Subcutaneous adipose tissue (tissue), 4 donors: ENCODE measurements around the gene MCM5. TPM values are rescaled to one million over a fixed set of nuclear protein-coding genes. Genes with fewer than 3 reads are reported as not detected.

Source experiments
- total RNA-seq, 4 donors: library from RNA; depleted of rRNA; stranded (reverse); fragments of >200 nt; gene quantifications; one replicate each; pipeline ENCODE4 v1.1.0, GENCODE V29; 2016
- TF ChIP-seq, protein P1 (sequence below): fragments of 450-650 bp; IDR thresholded peaks from one replicate; pipeline ENCODE4 v1.5.1; 2016; ENCODE audit warnings: low read depth, mild to moderate bottlenecking, control low read depth, antibody characterized with exemption, moderate library complexity

MCM5 gene
- total RNA-seq, 4 donors from 2014 or later = 9.6 to 25.7 (median 17.3) TPM

DNA sequence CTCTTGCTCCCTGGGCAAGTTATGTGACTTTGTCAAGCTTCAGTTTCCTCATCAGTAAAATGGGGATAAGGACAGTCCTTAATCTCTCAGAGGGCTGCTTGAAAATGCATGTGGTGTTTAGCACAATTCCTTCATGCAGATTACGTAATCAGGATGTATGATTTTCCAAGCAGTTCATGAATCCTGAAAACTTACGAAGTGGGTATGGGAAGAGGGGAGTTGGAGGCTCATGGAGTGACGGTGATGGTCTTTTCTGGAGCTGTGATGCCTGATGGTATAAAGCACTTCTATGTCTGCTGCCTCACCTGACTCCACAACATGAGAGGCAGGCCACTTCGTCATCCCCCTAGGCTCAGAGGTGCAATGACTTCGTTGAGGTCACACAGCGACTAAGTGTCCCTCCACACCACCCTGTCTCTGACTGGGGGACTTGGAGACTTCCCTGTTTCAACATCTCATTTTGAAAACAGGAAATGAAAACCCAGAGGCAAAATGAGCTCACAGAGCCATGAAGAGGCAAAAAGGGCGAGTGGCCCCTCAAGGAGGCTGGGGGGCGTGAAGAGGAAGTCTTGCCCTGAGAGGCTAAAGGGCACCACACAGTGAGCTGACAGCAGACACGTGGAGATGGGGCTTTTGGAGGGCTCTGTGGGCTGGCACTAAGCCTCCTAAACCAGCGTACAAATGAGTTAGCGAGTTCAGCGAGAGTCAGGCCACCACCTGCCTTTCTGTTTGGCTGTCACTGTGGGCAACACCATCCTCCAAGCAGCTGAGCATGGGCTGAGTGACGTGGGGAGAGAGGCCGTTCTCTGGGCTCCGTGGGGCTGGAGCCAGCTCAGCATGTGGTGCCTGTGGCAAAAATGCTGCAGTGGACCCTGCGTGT, 10.1 kb downstream of the MCM5 start:
- TF ChIP-seq, protein P1, sequence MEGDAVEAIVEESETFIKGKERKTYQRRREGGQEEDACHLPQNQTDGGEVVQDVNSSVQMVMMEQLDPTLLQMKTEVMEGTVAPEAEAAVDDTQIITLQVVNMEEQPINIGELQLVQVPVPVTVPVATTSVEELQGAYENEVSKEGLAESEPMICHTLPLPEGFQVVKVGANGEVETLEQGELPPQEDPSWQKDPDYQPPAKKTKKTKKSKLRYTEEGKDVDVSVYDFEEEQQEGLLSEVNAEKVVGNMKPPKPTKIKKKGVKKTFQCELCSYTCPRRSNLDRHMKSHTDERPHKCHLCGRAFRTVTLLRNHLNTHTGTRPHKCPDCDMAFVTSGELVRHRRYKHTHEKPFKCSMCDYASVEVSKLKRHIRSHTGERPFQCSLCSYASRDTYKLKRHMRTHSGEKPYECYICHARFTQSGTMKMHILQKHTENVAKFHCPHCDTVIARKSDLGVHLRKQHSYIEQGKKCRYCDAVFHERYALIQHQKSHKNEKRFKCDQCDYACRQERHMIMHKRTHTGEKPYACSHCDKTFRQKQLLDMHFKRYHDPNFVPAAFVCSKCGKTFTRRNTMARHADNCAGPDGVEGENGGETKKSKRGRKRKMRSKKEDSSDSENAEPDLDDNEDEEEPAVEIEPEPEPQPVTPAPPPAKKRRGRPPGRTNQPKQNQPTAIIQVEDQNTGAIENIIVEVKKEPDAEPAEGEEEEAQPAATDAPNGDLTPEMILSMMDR = no peak

DNA sequence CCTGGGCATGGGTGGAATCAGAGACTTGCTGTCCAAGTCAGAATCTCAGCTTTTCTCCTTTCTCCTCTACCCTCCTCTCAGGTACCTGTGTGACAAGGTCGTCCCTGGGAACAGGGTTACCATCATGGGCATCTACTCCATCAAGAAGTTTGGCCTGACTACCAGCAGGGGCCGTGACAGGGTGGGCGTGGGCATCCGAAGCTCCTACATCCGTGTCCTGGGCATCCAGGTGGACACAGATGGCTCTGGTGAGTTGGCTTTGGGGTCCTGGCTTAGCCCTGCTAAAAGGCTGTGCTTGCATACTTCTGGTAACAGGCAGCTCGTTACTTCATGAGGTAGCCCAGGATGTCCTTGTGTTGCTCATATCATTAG, 10.7 kb downstream of the MCM5 start:
- TF ChIP-seq, protein P1 = no peak

DNA sequence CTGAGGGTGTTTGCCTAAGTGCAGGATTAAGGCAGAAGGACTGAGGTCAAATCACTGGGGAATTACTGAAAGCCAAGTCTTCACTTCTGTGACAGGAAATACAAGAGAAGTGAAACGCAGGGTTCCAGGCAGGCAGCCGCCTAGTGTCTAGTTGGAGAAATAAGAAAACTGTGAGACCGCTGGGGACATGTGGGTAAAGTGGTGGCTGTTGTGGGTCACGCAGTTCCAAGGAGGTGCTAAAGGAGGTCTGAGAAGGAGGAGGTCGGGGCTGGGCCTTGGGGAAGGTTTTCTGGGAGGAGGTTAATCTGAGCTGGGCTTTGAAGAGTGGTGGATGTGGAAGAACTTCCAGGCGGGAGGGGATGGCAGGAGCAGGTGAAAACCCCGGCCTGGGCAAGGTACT, 11.2 kb downstream of the MCM5 start:
- TF ChIP-seq, protein P1 = no peak

DNA sequence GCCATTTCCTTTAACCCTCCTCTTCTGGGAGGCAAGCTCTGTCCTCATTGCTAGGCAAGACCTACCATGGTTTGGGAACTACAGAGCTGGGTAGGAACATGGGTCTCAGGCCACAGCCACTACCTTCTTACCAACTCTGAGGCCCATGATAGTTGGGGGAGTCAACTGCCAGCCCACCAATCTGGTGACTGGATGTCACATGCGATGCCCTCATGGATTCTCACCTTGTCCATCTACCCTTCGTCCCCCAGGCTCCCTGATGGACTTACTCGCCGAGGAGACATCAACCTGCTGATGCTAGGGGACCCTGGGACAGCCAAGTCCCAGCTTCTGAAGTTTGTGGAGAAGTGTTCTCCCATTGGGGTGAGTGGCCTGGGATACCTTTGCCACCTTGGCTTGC, 13.7 kb downstream of the MCM5 start:
- TF ChIP-seq, protein P1 = no peak

DNA sequence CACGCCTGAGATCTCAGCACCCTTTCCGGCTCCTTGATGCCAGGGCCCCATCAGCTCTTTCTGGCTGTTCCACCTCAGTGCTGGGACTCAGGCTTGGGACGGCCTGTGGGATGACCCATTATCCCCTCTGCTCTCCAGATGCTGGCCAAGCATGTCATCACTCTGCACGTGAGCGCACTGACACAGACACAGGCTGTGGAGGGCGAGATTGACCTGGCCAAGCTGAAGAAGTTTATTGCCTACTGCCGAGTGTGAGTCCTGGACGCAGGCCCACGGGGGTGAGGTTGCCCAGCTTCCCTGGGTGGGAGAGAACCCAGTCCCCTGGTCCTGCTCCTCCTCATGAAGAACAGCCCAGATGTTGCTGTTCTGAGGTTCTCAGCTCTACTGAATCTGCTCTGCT, 17.7 kb downstream of the MCM5 start:
- TF ChIP-seq, protein P1 = no peak

DNA sequence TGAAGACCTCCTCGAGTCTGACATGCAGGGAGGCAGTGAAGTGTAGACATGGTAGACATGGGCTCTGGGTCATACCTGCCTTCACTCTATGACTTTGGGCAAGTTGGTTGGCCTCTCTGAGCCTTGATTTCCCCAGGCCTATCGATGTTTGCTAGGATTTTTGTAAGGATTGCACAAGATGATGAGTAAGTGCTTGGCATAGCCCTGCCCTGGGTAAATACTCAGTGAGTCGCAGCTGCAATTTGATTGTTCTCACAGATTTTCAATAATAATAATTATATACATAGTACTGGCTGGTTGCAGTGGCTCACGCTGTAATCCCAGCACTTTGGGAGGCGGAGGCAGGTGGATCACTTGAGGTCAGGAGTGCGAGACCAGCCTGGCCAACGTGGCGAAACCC, 18.1 kb downstream of the MCM5 start:
- TF ChIP-seq, protein P1 = no peak

DNA sequence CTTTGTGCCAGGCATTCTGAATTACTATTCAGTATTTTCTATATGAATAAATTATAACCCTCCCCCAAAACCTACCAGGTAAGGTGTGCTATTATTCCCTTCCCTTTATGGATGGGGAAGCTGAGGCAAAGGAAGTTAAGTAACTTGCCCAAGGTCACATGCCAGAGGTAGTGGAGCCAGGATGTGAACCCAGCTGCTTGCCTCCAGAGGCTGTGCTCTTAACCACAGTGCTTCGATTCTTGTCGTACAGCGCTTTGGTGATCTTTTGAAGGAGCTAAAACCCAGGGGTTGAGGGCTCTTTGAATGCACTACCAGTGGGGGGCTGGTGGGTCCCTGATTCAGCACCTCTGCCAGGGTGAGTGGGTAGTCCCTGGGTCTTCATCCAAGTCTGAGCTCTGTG, 18.8 kb downstream of the MCM5 start:
- TF ChIP-seq, protein P1 = no peak
